ENCODE results near the gene NRM.

GRCh38 chr6:30657454-30657853 is 33.3 kb downstream of the NRM start:
- TF ChIP-seq, protein P1, sequence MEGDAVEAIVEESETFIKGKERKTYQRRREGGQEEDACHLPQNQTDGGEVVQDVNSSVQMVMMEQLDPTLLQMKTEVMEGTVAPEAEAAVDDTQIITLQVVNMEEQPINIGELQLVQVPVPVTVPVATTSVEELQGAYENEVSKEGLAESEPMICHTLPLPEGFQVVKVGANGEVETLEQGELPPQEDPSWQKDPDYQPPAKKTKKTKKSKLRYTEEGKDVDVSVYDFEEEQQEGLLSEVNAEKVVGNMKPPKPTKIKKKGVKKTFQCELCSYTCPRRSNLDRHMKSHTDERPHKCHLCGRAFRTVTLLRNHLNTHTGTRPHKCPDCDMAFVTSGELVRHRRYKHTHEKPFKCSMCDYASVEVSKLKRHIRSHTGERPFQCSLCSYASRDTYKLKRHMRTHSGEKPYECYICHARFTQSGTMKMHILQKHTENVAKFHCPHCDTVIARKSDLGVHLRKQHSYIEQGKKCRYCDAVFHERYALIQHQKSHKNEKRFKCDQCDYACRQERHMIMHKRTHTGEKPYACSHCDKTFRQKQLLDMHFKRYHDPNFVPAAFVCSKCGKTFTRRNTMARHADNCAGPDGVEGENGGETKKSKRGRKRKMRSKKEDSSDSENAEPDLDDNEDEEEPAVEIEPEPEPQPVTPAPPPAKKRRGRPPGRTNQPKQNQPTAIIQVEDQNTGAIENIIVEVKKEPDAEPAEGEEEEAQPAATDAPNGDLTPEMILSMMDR (IDR thresholded peaks at IDR 0.05), result no peak
- no peak for TF ChIP-seq POLR2AphosphoS5 (IDR thresholded peaks at IDR 0.05)
